22Rv1 (cell line): ENCODE data around the gene RAPGEF3.

Experiments
- H3K27ac ChIP-seq: fragments of 450-650 bp; 2 replicates; pipeline ENCODE4 v1.5.1; 2017
- CTCF ChIP-seq: fragments of 450-650 bp; IDR thresholded peaks from 2 replicates; pipeline ENCODE4 v1.5.1; 2017; ENCODE audit warnings: mild to moderate bottlenecking
- ZFX ChIP-seq: fragments of 450-650 bp; IDR thresholded peaks from 2 replicates; pipeline ENCODE4 v1.6.1; 2017; ENCODE audit warnings: antibody characterized with exemption, borderline replicate concordance

The RAPGEF3 gene

GRCh38 chr12:47769234-47770085, 10.8 kb upstream of the RAPGEF3 start:
- TF ChIP-seq CTCF (no peak), ZFX (no peak)
- no peak overlapping the region for H3K27ac ChIP-seq

GRCh38 chr12:47768323-47768811, 9.7 kb upstream of the RAPGEF3 start:
- no peak for TF ChIP-seq CTCF
- no peak for TF ChIP-seq ZFX
- no peak overlapping the region for H3K27ac ChIP-seq

GRCh38 chr12:47767216-47767724, 8.6 kb upstream of the RAPGEF3 start:
- H3K27ac ChIP-seq = no peak overlapping the region
- no peak for TF ChIP-seq ZFX
- TF ChIP-seq CTCF = peak; percentile 92

GRCh38 chr12:47766502-47767215, 8.0 kb upstream of the RAPGEF3 start:
- TF ChIP-seq CTCF = no peak
- H3K27ac ChIP-seq = no peak overlapping the region

- no peak for TF ChIP-seq ZFX
- TF ChIP-seq CTCF = no peak
- no peak overlapping the region for H3K27ac ChIP-seq
These were observed 5.0 kb upstream of the RAPGEF3 start for GRCh38 chr12:47763481-47764346.

- TF ChIP-seq CTCF (no peak), ZFX (no peak)
- H3K27ac ChIP-seq = no peak overlapping the region
These were observed 4.3 kb upstream of the RAPGEF3 start for GRCh38 chr12:47762850-47763465.
